GM10248 (cell line): ENCODE data around the gene LBR.

Source experiments
- CTCF ChIA-PET: fragments of 300-600 bp; sonication (Branson Sonifier 250); formaldehyde crosslinking; extraction: SDS; loops from one replicate; lab custom pipeline; 2021; ENCODE audit warnings: antibody characterized with exemption; lab: Yijun Ruan, JAX
- POLR2A ChIA-PET: fragments of 350-650 bp; sonication (Branson Sonifier 250); formaldehyde crosslinking; extraction: SDS; loops from one replicate; lab custom pipeline; 2020; ENCODE audit warnings: antibody characterized with exemption; lab: Yijun Ruan, JAX
- DNase-seq: peaks from one replicate; pipeline ENCODE4 v3.0.0; 2012; ENCODE audit errors: extremely low spot score
- TF ChIP-seq, protein P1 (sequence below): IDR thresholded peaks from 2 replicates; pipeline ENCODE4 v1.5.1; 2012; ENCODE audit warnings: mild to moderate bottlenecking, low read depth; ENCODE audit errors: extremely low read depth, missing control alignments, control extremely low read depth

Gene LBR

DNA sequence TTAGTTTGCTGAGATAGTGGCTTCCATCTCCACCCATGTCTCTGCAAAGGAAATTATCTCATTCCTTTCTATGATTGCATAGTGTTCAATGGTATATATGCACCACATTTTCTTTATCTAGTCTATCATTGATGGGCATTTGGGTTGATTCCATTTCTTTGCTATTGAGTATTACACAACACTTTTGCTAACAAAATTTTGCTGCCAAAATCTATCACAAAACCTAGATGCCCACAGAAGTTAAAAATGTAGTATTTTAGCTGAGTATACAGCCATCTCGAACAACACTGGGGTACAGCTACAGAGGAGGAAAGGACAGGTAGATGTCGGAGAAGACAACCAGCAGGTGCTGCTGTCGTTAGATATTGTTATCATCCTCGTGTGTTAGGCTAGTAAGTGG lies 67.7 kb downstream of the LBR start:
- ChIA-PET POLR2A (no interaction called here), CTCF (no interaction called here)
- TF ChIP-seq, protein P1, sequence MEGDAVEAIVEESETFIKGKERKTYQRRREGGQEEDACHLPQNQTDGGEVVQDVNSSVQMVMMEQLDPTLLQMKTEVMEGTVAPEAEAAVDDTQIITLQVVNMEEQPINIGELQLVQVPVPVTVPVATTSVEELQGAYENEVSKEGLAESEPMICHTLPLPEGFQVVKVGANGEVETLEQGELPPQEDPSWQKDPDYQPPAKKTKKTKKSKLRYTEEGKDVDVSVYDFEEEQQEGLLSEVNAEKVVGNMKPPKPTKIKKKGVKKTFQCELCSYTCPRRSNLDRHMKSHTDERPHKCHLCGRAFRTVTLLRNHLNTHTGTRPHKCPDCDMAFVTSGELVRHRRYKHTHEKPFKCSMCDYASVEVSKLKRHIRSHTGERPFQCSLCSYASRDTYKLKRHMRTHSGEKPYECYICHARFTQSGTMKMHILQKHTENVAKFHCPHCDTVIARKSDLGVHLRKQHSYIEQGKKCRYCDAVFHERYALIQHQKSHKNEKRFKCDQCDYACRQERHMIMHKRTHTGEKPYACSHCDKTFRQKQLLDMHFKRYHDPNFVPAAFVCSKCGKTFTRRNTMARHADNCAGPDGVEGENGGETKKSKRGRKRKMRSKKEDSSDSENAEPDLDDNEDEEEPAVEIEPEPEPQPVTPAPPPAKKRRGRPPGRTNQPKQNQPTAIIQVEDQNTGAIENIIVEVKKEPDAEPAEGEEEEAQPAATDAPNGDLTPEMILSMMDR: no peak
- no peak for DNase-seq

DNA sequence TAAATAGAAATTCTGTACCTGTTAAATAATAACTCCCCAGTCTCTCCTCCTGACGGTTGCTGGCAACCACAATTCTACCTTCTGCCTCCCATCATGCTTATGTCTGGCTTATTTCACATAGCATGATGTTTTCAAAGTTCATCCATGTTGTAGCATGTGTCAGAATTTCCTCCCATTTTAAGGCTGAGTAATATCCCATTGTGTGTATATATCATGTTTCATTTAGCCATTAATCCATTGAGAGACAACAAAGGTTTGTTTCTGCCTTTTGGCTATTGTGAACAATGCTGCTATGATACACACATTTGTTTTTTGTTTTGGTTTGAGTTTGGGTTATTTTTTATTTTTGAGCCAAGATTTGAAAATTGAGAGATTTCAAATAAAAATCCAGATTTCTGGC lies 72.0 kb downstream of the LBR start:
- ChIA-PET CTCF (no interaction called here), POLR2A (no interaction called here)
- TF ChIP-seq, protein P1: no peak
- no peak for DNase-seq

DNA sequence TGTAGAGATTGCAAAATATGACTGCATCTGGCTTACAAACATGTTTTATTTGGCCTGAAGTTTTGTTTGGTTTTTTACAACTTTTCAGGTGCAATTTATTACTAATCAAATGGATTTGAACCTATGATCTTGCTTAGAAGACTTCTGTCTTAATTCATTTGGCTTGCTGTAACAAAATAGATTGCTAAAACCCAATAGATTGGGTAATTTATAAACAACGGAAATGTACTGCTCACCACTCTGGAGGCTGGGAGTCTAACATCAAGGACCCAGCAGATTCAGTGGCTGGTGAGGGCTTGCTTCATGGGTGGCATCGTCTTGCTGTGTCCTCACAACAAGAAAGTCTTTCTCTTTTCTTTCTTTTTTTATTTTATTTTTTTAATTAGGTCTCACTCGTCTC lies 72.9 kb downstream of the LBR start:
- ChIA-PET CTCF (no interaction called here), POLR2A (no interaction called here)
- DNase-seq: no peak
- TF ChIP-seq, protein P1: no peak
